ENCODE data around the gene SDK2. TPM values are rescaled to one million over a fixed set of nuclear protein-coding genes. Genes with fewer than 3 reads are reported as not detected.

SDK2 gene
- total RNA-seq, 2 donors from 2014 or later = 0.26 to 0.33 TPM

DNA sequence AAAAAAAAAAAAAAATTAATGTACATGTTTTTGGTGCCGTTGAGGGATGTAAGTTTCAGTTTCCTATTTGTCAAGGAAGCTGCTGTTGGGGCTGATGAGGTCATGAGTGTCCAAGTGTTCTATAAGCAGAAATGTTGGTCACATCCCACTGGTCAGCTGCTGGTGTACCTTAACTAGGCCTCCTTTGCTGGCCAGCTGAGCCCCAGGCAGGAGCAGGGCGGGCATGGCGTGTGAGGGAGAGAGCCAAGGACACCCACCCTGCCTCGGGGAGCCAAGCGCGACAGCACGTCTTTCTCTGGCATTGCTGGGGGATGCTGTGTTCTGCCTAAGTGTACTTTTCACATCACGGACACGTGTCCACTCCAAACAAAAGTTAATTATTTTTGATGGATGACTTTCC is 224.4 kb downstream of the SDK2 start:
- Histone ChIP-seq H3K9me3 (no peaks in the 10 kb centered on the region), H3K4me3 (no peak overlapping the region), H3K27me3 (no peaks in the 10 kb centered on the region), H3K36me3 (replicated peaks in 1 of 2; ENCODE audit: insufficient read depth in 1 of 2, low read depth in 2 of 2) (no peaks in the 10 kb centered on the region), H3K4me1 (no peaks in the 10 kb centered on the region), H3K27ac (no peak overlapping the region)
- DNase-seq = no peak
- TF ChIP-seq, protein P1, sequence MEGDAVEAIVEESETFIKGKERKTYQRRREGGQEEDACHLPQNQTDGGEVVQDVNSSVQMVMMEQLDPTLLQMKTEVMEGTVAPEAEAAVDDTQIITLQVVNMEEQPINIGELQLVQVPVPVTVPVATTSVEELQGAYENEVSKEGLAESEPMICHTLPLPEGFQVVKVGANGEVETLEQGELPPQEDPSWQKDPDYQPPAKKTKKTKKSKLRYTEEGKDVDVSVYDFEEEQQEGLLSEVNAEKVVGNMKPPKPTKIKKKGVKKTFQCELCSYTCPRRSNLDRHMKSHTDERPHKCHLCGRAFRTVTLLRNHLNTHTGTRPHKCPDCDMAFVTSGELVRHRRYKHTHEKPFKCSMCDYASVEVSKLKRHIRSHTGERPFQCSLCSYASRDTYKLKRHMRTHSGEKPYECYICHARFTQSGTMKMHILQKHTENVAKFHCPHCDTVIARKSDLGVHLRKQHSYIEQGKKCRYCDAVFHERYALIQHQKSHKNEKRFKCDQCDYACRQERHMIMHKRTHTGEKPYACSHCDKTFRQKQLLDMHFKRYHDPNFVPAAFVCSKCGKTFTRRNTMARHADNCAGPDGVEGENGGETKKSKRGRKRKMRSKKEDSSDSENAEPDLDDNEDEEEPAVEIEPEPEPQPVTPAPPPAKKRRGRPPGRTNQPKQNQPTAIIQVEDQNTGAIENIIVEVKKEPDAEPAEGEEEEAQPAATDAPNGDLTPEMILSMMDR (IDR thresholded peaks at IDR 0.05) = no peak
- TF ChIP-seq POLR2A (IDR thresholded peaks at IDR 0.05) = no peak
- intact Hi-C loops (cut with DNase I) = no loop called here
- 31 to 49% methylated on average over 9 of the region's 9 CpGs for WGBS, 2 donors
- ATAC-seq = no peak

DNA sequence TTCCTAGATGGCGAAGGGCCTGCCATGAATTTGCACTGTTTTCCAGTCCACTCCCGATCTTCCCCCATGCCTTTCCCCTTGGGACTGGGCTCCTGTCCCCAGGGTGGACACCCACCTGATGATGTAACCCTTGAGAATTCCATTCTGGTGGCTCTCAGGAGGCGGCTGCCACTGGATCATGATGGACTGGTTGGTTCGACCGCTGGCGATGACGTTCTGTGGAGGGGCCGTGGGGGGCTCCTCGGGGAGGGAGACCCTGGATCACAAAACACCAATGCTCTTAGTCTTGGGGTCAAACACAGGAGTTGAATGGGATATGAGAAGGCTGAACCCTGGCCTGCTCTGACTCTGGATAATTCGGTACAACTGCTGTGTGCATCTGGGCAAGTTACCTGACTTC is 225.2 kb downstream of the SDK2 start:
- H3K27me3 ChIP-seq = no peaks in the 10 kb centered on the region
- H3K27ac ChIP-seq = no peak overlapping the region
- no peak for TF ChIP-seq POLR2A (IDR thresholded peaks at IDR 0.05)
- TF ChIP-seq, protein P1 (IDR thresholded peaks at IDR 0.05) = no peak
- no peaks in the 10 kb centered on the region for H3K4me1 ChIP-seq
- no peaks in the 10 kb centered on the region for H3K36me3 ChIP-seq (replicated peaks in 1 of 2; ENCODE audit: insufficient read depth in 1 of 2, low read depth in 2 of 2)
- intact Hi-C loops (cut with DNase I) = no loop called here
- no peak for ATAC-seq
- 81 to 83% methylated on average over 8 to 10 of the region's 10 CpGs for WGBS, 2 donors
- no peaks in the 10 kb centered on the region for H3K9me3 ChIP-seq
- no peak overlapping the region for H3K4me3 ChIP-seq
- no peak for DNase-seq

DNA sequence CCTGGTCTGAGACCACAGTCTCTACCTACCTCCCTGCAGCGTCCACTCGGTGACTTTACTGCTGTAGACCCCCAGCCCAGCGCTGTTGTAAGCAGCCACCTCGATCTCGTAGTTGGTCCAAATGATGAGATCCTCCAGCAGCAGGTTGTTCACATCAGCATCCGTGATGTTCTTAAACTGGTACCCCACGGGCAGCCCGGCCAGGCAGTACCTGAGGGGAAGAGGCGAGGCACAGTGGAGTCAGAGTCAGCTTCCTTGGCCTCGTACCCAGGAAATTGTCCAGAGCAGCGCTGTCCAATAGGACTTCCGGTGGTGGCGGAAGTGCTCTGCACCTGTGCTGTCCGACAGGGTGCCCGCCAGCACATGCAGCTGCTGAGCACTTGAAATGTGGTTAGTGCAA is 228.5 kb downstream of the SDK2 start:
- Histone ChIP-seq H3K4me3 (no peak overlapping the region), H3K27me3 (no peaks in the 10 kb centered on the region), H3K36me3 (replicated peaks in 1 of 2; ENCODE audit: insufficient read depth in 1 of 2, low read depth in 2 of 2) (no peaks in the 10 kb centered on the region), H3K9me3 (no peaks in the 10 kb centered on the region), H3K27ac (no peak overlapping the region), H3K4me1 (no peaks in the 10 kb centered on the region)
- DNase-seq (no peak), ATAC-seq (no peak)
- TF ChIP-seq, protein P1 (IDR thresholded peaks at IDR 0.05) = no peak
- no peak for TF ChIP-seq POLR2A (IDR thresholded peaks at IDR 0.05)
- intact Hi-C loops (cut with DNase I) = no loop called here
- 80 to 85% methylated on average over 10 to 14 of the region's 15 CpGs for WGBS, 2 donors

DNA sequence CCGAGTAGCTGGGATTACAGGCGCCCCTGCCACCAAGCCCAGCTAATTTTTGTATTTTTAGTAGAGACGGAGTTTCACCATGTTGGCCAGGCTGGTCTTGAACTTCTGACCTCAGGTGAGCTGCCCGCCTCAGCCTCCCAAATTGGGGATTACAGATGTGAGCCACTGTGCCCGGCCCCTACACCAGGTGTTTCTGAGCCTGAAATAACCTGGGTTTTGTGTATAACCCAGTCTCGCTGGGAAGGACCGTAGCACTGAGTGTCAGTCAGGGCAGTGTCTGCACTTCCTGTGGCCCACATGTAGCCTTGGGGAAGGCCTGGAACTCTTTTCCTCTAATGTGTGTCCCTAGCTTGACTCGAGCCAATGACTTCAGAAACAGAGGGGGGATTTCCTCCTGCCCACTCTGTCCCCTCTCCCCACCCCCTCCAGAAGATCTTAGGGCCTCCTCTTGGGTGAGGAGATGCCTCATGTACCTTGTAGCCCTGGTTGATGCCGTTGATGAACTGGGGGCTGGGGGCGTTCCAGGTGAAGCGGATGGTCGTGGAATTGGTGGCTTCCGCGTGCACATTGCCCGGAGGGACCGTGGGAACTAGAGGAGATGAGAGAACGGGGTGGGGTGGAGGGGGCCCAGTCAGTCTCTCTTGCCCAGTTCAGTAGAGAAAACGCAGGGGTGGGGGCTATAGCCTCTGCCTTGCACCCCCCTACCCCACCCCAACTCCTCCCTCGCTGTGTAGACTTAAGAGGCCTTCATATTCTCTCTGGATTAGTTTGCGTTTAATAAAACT is 229.9 kb downstream of the SDK2 start:
- H3K9me3 ChIP-seq = no peaks in the 10 kb centered on the region
- intact Hi-C loops (cut with DNase I) = no loop called here
- TF ChIP-seq, protein P1 (IDR thresholded peaks at IDR 0.05) = no peak
- no peak for TF ChIP-seq POLR2A (IDR thresholded peaks at IDR 0.05)
- ATAC-seq (no peak), DNase-seq (no peak)
- whole genome bisulfite sequencing, 2 donors = 70 to 73% methylated on average over 14 to 18 of the region's 20 CpGs
- H3K4me3 ChIP-seq = no peak overlapping the region
- H3K27ac ChIP-seq = no peak overlapping the region
- no peaks in the 10 kb centered on the region for H3K4me1 ChIP-seq
- H3K27me3 ChIP-seq = no peaks in the 10 kb centered on the region
- no peaks in the 10 kb centered on the region for H3K36me3 ChIP-seq (replicated peaks in 1 of 2; ENCODE audit: insufficient read depth in 1 of 2, low read depth in 2 of 2)

DNA sequence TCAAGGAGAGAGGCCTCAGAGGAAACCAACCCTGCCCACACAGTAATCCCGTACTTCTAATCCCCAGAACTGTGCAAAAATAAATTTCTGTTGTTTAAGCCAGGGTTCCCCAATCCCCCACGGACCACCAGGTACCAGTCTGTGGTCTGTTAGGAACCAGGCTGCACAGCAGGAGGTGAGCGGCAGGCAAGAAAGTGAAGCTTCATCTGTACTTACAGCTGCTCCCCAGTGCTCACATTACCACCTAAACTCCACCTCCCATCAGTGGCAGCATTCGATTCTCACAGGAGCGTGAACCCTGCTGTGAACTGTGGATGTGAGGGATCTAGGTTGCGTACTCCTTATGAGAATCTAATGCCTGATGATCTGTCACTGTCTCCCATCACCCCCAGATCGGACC is 231.3 kb downstream of the SDK2 start:
- H3K27ac ChIP-seq = no peak overlapping the region
- 72 to 73% methylated on average over 6 to 7 of the region's 7 CpGs for WGBS, 2 donors
- DNase-seq (no peak), ATAC-seq (no peak)
- H3K27me3 ChIP-seq = no peaks in the 10 kb centered on the region
- H3K4me3 ChIP-seq = no peak overlapping the region
- no peaks in the 10 kb centered on the region for H3K9me3 ChIP-seq
- H3K36me3 ChIP-seq (replicated peaks in 1 of 2; ENCODE audit: insufficient read depth in 1 of 2, low read depth in 2 of 2) = no peaks in the 10 kb centered on the region
- intact Hi-C loops (cut with DNase I) = no loop called here
- no peaks in the 10 kb centered on the region for H3K4me1 ChIP-seq
- TF ChIP-seq POLR2A (IDR thresholded peaks at IDR 0.05) = no peak
- TF ChIP-seq, protein P1 (IDR thresholded peaks at IDR 0.05) = no peak
